HG03159 (cell line): Measurements from ENCODE around the gene ROR1.

ENCODE experiments used
- ATAC-seq: cut with Tn5 transposase; IDR thresholded peaks from one replicate; pipeline ENCODE4 v1.9.1; 2021; ENCODE audit warnings: mild to moderate bottlenecking, moderate library complexity; ENCODE audit not compliant: unreplicated experiment

ROR1 gene

GRCh38 chr1:63966016-63966415, 192.2 kb downstream of the ROR1 start:
- ATAC-seq = no peak

DNA sequence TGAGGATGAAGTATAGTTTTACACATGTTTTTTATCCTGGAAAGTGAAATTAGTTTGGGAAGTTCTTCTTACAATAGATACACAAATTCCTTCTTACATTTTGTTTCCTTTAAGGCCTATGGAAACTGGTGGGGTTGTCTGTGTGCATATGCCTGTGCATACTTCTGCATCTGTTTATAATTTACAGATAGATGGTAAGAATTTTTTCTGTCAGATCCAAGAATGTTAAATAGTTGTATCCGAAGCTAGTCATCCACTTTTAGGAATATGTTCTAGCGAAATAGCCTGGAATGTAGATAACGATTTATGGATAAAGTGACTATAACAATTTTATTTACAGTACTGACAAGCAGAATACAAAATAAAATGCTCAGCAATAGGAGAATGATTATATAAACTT, 194.1 kb downstream of the ROR1 start:
- no peak for ATAC-seq

DNA sequence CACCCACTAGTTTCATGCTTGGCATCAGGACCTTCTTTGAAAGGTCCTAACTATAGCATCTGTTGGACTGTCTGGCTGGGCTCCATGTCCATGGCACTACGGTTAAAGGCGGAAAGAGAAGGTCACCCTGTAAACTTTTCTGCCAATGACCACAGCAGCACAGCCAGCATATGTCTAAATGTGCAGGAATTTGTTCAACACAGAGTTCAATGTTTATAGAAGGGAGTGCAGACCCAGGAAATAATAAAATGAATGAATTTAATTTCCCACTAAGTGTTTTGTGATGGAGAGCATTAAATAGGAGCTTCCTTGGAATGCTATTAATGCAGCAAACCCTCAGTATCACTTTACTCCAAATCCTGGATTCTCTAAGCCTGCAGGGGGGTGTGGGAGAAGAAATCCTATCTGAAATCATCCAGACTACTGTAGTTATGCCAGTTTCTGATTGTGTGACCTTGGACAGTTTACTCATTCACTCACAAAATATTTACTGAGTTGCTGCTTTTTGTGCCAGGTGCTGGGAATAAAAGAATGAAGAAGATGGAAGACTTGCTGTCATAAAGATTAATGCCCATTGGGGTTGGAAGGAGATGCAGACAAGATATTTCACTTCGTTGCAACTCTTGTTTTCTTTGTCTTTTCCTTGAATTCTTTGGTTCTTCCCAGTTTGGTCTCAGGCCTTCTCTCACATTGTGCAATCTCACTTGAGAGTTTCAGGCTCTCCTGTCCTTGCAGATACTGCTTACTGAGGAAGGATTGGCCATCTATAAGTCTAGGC, 195.0 kb downstream of the ROR1 start:
- ATAC-seq = no peak

DNA sequence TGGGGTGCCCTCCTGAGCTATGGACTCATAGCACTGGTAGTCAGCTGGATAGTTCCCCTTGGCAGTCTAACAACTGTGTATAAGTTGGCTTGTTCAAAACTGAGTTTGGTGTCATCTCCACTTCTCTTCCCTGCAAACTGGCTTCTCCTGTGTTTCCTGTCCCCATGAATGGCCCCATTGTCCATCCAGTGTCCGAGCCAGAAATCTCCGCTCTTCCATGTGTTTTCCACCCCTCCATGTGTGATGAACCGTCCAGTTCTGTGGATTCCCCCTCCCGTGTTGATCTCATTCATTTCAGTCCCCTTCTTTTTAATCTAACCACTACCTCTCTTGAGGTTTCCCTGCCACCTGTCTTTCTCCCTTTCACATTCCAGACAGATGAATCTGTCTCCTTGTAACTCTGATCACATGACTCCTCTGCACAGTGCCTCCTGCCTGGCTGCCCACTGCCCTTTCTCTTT, 195.7 kb downstream of the ROR1 start:
- ATAC-seq = no peak

- no peak for ATAC-seq
Observed at GRCh38 chr1:63971557-63971956, 197.7 kb downstream of the ROR1 start.

- no peak for ATAC-seq
Observed at GRCh38 chr1:63973005-63973419, 199.2 kb downstream of the ROR1 start.

DNA sequence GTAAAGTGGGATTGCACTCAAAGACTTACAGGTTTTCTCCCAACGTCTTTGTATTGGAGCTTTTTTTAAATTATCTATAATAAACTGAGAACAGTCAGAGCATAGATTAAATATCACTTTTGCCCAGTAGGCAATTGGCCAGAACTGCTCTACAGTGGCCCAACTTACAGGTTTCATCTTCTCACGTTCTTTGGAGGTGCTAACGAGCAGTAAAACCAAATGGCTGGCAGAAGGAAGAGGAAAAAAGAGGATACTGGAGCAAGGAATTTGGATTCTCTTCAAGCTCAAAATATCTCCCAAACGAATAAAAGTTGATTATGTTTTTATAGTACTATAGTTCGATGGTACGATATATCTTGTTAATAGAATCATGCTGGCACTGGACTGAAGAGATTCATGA, 201.1 kb downstream of the ROR1 start:
- no peak for ATAC-seq

DNA sequence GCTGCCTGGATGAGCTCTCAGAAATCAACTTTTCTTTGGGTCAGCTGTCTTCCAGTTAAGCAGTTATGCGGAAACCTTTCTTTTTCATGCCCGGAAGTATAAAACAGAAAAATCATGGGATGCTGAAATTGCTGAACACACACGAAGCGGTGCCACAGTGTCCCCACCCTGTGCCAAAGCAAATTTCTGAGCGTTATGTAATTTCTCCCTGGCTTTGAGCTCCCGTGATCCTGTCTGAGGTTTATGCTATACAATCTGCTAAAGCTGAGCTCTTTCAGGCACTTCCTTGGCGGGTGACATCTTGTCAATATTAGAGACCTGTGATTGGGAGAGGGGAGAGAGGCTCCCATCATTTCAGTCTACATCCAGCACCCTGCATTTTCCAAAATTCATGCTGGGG, 201.7 kb downstream of the ROR1 start:
- ATAC-seq = no peak

- ATAC-seq = no peak
Observed at GRCh38 chr1:63976006-63976405, 202.2 kb downstream of the ROR1 start.

DNA sequence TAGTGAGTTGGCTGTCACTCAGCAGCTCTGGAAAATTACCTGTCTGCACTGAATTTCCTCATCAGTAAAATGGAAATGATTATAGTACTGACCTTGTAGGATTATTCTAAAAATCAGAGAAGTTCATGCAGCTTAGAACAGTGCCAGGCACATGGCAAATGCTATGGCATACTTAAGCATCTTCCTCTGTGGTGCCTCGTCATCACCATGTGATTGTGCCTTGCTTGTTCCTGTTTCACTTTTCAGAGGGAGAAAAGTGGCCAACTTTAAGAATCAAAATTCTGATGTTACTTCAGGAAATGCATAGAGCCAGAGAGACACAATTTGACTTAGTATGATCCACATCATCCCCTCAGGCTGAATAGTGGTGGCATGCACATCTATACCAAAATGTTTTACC, 203.6 kb downstream of the ROR1 start:
- ATAC-seq = no peak

GRCh38 chr1:63980740-63981407, 207.1 kb downstream of the ROR1 start:
- no peak for ATAC-seq

DNA sequence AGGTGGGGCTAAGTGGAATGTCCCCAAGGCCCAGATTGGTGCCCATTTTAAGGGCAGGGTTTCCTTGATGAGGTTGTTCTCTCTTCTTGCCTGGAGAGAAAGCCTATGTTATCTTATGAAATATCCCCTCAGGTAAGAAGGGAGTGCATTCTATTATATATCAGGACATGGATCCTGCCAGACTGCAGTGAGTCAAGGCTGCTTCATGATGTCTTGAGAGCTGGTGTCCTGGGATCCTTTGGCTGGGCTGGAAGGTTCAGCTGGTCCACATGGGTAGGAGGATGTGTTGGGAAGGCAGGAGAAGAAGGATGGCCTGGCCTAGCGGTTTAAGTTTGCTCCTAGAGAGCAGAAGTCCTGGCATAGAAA, 207.6 kb downstream of the ROR1 start:
- ATAC-seq = no peak

DNA sequence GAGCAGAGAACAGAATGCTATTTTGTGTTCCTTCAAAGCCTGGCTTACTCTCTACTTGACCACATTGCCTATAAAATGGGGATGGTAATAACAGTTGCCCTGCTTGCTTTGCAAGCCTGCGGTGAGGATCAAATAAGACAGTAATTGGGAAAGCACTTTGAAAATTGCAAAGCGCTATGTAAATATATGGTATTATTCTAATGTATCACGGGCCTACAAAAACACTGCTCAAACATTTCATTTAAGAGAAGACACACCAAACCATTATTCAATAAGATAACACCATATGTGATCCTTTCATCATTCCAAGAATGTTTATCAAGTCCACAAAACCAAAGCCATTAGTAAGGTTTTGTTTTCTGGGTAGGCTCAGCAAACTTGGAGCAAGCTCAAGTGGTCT, 208.4 kb downstream of the ROR1 start:
- ATAC-seq = no peak

DNA sequence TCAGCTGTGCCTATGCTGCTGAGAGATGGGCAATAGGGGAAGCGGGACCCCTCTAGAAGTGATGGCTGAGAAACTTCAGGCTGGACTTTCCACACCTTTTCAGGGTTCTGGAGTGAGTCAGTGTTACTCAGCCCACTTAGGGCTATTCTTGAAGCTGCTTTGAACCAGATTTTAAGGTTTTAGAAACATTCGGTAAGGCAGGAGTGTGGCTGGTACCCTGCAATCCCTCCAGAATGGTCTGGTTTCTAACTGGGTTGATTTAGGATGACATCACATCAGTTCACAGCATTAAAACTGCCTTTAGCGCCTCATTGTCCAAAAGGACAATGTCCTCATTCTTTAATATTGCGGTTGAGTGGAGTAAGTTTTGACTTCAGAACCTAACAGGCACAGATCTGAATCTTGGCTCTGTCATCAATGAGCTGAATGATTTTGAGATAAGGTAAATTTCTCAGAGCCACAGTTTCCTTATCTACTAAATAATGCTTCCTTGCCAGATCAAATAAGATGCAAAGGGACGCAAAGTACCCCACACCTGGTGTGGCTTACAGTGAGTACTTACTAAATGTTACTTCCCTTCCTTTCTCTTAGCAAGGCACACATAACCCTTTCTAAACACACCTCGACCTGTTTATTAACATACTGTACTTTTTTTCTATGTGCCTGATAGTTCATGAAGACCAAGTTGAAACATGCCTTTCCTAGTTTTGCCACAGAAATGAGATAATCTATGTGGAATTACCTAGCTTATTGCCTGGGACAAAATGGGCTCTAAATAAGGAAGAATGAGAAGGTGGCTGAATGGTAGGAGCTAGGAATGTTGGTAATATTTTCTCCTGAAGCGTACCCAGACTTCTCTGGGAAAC, 209.8 kb downstream of the ROR1 start:
- ATAC-seq = no peak

DNA sequence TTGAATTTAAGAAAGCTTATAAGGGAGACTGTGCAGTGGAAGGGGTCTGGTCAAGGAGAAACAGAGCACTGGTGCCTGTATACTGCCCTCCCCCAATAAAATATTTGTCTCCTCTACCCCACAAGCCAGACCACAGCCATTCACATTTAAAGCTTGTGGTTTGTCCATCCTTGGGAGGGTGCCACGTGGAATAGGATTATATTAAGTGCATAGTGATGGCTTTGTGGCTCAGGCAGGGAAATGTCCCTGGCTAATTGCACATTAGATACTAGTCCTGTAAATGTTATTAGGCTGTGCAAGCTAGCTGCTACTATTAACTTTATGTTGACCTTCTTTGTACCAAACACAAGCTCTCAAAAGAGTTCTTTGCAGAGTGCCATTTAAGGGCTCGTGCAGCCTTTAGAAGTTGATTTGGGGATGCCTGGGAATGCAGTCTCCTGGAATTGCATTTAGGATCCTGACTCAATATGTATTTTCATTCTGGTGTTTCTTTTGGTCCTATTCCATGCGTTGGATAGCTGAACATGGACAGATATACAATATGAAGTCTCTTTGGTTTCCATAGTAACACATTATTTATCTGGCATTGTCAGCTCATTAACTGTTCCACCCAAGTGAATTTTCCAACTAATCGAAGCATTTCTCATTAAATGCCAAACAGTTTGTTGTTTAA, 210.6 kb downstream of the ROR1 start:
- no peak for ATAC-seq

GRCh38 chr1:63984930-63985290, 211.1 kb downstream of the ROR1 start:
- no peak for ATAC-seq

- no peak for ATAC-seq
Observed at GRCh38 chr1:63987014-63987627, 213.3 kb downstream of the ROR1 start.

GRCh38 chr1:63987628-63988024, 213.8 kb downstream of the ROR1 start:
- ATAC-seq = no peak

GRCh38 chr1:63988941-63989340, 215.1 kb downstream of the ROR1 start:
- no peak for ATAC-seq

- no peak for ATAC-seq
Observed at GRCh38 chr1:63991685-63992084, 217.9 kb downstream of the ROR1 start.

DNA sequence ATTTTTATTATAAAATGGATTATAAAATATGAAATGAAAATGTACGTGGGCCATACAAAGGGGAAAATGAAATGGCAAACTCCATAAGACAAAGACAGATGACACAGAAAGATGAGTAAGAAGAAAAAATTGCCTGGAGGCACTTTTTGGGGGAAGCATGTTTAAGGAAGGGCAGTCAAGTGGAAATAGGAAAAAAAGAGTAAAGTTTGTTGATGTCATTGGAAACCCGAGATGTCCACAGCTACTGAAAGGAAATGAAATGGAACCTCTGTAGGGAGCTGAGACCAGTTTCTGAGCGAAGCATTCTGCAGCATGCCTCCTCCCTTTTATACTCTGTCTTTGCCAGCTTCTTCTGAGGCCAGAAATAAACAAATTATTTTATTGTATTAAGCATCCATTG, 226.2 kb downstream of the ROR1 start:
- ATAC-seq = no peak
